GM23248 (cell line): Measurements from ENCODE around the gene WFIKKN1. TPM values are rescaled to one million over a fixed set of nuclear protein-coding genes. Genes with fewer than 3 reads are reported as not detected.

Source experiments
- DNase-seq: peaks from one replicate; pipeline ENCODE4 v3.0.0-alpha.2; 2015
- H2AFZ ChIP-seq: fragments of 200-600 bp; sonication (generic); 2 replicates; pipeline ENCODE4 v1.6.1; 2016; ENCODE audit warnings: antibody characterized with exemption
- H3F3A ChIP-seq: fragments of 200-600 bp; sonication (generic); 2 replicates; pipeline ENCODE4 v1.6.1; 2016; ENCODE audit warnings: mild to moderate bottlenecking, antibody characterized with exemption, mixed run types; ENCODE audit not compliant: insufficient read depth
- H3K27ac ChIP-seq: fragments of 200-600 bp; sonication (generic); 2 replicates; pipeline ENCODE4 v1.5.1; 2016; ENCODE audit warnings: mild to moderate bottlenecking
- H3K27me3 ChIP-seq: fragments of 200-600 bp; sonication (generic); replicated peaks from 2 replicates; pipeline ENCODE4 v1.6.1; 2016; ENCODE audit warnings: mild to moderate bottlenecking; ENCODE audit not compliant: insufficient read depth
- H3K36me3 ChIP-seq: fragments of 200-600 bp; sonication (generic); 2 replicates; pipeline ENCODE4 v1.6.1; 2016; ENCODE audit warnings: low read depth, mild to moderate bottlenecking
- H3K4me1 ChIP-seq: fragments of 200-600 bp; sonication (generic); 2 replicates; pipeline ENCODE4 v1.6.1; 2016; ENCODE audit warnings: mild to moderate bottlenecking; ENCODE audit not compliant: insufficient read depth
- H3K4me2 ChIP-seq: fragments of 200-600 bp; sonication (generic); one replicate; pipeline ENCODE4 v1.6.1; 2016; ENCODE audit warnings: mild to moderate bottlenecking; ENCODE audit not compliant: unreplicated experiment
- H3K4me3 ChIP-seq: fragments of 200-600 bp; sonication (generic); 2 replicates; pipeline ENCODE4 v1.5.1; 2016; ENCODE audit warnings: mild to moderate bottlenecking
- H3K79me2 ChIP-seq: fragments of 200-600 bp; sonication (generic); 2 replicates; pipeline ENCODE4 v1.6.1; 2016; ENCODE audit warnings: mild to moderate bottlenecking; ENCODE audit not compliant: insufficient read depth
- H3K9ac ChIP-seq: fragments of 200-600 bp; sonication (generic); 2 replicates; pipeline ENCODE4 v1.6.1; 2016; ENCODE audit warnings: mild to moderate bottlenecking
- H3K9me2 ChIP-seq: fragments of 200-600 bp; sonication (generic); 2 replicates; pipeline ENCODE4 v1.6.1; 2016; ENCODE audit warnings: mixed run types, mild to moderate bottlenecking, moderate library complexity; ENCODE audit not compliant: insufficient read depth
- H3K9me3 ChIP-seq: fragments of 200-600 bp; sonication (generic); one replicate; pipeline ENCODE4 v1.6.1; 2017; ENCODE audit warnings: low read depth
- H4K20me1 ChIP-seq: fragments of 200-600 bp; sonication (generic); 2 replicates; pipeline ENCODE4 v1.6.0; 2016; ENCODE audit not compliant: insufficient read depth
- EZH2 ChIP-seq: fragments of 200-600 bp; sonication (generic); IDR thresholded peaks from 2 replicates; pipeline ENCODE4 v1.6.1; 2018; ENCODE audit warnings: antibody characterized with exemption, mild to moderate bottlenecking; ENCODE audit not compliant: insufficient read depth, poor library complexity, severe bottlenecking
- EZH2phosphoT487 ChIP-seq: fragments of 200-600 bp; sonication (generic); IDR thresholded peaks from 2 replicates; pipeline ENCODE4 v1.6.1; 2018; ENCODE audit warnings: antibody characterized with exemption, moderate library complexity, mild to moderate bottlenecking, low read depth; ENCODE audit not compliant: insufficient read depth
- WGBS, 2 experiments: methylation state at CpG; one replicate each; pipeline ENCODE4 v1.1.6; 2015 to 2017; ENCODE audit warnings: low lambda C conversion rate in 2 of 2, low coverage in 1 of 2; ENCODE audit errors: missing lambda C conversion rate in 2 of 2; 5-methylcytosine and 5-hydroxymethylcytosine counted together
- in situ Hi-C: fragments of 300-500 bp; cut with MboI; formaldehyde crosslinking; loops from 2 replicates; pipeline ENCODE4 v1.15.0; 2020
- polyA plus RNA-seq: library from polyadenylated mRNA; unstranded; fragments of >200 nt; fragmentation: Nextera tagmentation; extraction: Ambion mirVana; gene quantifications from 2 replicates; pipeline ENCODE4 v1.2.1, GENCODE V29; 2016
- total RNA-seq: library from RNA; depleted of rRNA; stranded (reverse); fragments of >200 nt; shearing (Covaris generic); gene quantifications from 2 replicates; pipeline ENCODE4 v1.2.3, GENCODE V29; 2014

The WFIKKN1 gene
- total and polyA plus RNA-seq, 2 experiments from 2014 or later: not detected

DNA sequence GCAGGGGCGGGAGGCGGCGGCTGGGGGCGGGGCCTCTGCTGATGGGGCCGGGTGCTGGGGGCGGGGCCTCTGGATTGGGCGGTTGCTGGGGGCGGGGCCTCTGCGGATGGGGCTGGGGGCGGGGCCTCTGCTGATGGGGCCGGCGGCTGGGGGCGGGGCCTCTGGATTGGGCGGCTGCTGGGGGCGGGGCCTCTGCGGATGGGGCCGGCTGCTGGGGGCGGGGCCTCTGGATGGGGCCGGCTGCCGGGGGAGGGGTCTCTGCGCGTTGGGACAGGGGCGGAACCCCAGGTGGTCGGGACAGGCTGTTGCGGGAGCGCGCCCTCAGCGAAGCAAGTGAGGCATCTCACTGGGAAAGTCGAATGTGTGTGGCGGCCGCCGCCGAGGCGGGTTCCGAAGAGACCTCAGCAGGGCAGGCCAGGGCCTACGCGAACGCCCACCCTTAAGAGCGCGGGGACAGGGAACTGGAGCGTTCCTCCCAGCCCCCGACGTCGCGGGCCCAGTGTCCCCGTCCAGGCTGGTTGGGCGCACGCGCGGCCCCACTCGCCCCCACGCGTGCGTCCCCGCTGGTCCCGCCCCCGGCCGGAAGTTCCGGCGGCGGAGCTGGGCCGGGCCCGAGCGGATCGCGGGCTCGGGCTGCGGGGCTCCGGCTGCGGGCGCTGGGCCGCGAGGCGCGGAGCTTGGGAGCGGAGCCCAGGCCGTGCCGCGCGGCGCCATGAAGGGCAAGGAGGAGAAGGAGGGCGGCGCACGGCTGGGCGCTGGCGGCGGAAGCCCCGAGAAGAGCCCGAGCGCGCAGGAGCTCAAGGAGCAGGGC is 49.2 kb downstream of the WFIKKN1 start, which contains the start of gene STUB1:
TSS of gene STUB1 (plus strand) at position 597 of the 811 bp plus-strand sequence. CDS start at position 713, 116 bp downstream.
- Histone ChIP-seq H3K4me2 (peak within 1 kb of the TSS; percentile 94), H3F3A (peaks cover 15% of the 10 kb centered on the region; the same call in 1 of the 2 replicates), H3K9me2 (no peaks in the 10 kb centered on the region), H3K36me3 (peaks cover 11% of the 10 kb centered on the region; the same call in 1 of the 2 replicates), H3K4me1 (peaks cover 15% of the 10 kb centered on the region), H3K27ac (peak within 1 kb of the TSS; percentile 63), H3K27me3 (no peaks in the 10 kb centered on the region), H4K20me1 (no peaks in the 10 kb centered on the region), H3K9me3 (no peaks in the 10 kb centered on the region), H3K4me3 (peak within 1 kb of the TSS; percentile 77), H3K79me2 (peaks cover 32% of the 10 kb centered on the region), H3K9ac (peak within 1 kb of the TSS; percentile 85), H2AFZ (peak within 1 kb of the TSS; percentile 84)
- DNase-seq: peak; percentile 93
- in situ Hi-C loops: no loop called here
- TF ChIP-seq EZH2phosphoT487: no peak
- no peak for TF ChIP-seq EZH2
- WGBS, 2 experiments: 2 to 3% methylated on average over 36 to 59 of the region's 91 CpGs

DNA sequence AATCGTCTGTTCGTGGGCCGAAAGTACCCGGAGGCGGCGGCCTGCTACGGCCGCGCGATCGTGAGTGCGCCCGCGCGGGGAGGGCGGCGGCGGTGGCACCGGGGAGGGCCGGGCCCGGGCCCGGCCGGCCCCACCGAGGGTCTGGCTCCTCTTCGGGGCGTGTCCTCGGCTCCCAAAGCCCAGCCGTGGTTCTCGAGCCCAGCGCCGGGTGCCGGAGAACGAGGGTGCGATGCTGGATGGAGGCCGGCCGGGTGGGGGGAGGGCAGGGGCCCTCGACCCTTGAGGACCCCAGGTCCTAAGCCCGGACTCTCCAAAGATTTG is 49.8 kb downstream of the WFIKKN1 start:
- H3K36me3 ChIP-seq: peaks cover 11% of the 10 kb centered on the region; the same call in 1 of the 2 replicates
- in situ Hi-C loops: no loop called here
- peaks cover 15% of the 10 kb centered on the region for H3K4me1 ChIP-seq
- peak overlapping the region; percentile 94 for H3K4me2 ChIP-seq
- 0 to 1% methylated on average over 29 to 32 of the region's 38 CpGs for WGBS, 2 experiments
- H3K79me2 ChIP-seq: peaks cover 34% of the 10 kb centered on the region
- no peaks in the 10 kb centered on the region for H3K9me2 ChIP-seq
- peak overlapping the region; percentile 77 for H3K4me3 ChIP-seq
- DNase-seq: no peak
- H3K27me3 ChIP-seq: no peaks in the 10 kb centered on the region
- 0 out of 2 replicates have a peak overlapping the region, but pooled peaks have one; percentile 62 for H2AFZ ChIP-seq
- H4K20me1 ChIP-seq: no peaks in the 10 kb centered on the region
- H3F3A ChIP-seq: peaks cover 15% of the 10 kb centered on the region; the same call in 1 of the 2 replicates
- peak overlapping the region; percentile 85 for H3K9ac ChIP-seq
- TF ChIP-seq EZH2: no peak
- no peak for TF ChIP-seq EZH2phosphoT487
- no peaks in the 10 kb centered on the region for H3K9me3 ChIP-seq
- peak overlapping the region; percentile 63 for H3K27ac ChIP-seq

DNA sequence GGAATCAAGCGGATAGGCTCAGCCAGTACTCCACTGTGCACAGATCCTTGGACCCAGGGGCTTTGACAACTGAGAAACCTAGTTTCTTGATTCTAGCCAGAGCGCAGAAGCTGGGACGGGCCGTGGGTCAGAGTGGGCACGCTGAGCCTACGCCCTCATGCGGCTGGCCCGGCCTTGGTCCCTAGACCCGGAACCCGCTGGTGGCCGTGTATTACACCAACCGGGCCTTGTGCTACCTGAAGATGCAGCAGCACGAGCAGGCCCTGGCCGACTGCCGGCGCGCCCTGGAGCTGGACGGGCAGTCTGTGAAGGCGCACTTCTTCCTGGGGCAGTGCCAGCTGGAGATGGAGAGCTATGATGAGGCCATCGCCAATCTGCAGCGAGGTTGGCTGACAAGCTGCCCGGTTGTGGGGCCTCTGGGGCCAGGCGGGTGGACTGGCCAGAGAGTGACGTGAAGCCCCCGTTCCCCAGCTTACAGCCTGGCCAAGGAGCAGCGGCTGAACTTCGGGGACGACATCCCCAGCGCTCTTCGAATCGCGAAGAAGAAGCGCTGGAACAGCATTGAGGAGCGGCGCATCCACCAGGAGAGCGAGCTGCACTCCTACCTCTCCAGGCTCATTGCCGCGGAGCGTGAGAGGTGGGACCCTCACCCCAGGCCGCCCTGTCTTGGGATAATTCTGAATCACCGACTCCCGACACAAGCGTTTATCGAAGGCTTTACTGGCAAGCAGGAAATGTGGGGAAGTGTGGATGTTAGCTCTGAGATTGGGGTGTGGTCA is 50.4 kb downstream of the WFIKKN1 start:
- in situ Hi-C loops: no loop called here
- Histone ChIP-seq H3K27ac (peak overlapping the region; percentile 63), H2AFZ (no peak overlapping the region), H3K4me1 (peaks cover 15% of the 10 kb centered on the region), H3F3A (peaks cover 15% of the 10 kb centered on the region; the same call in 1 of the 2 replicates), H3K4me3 (peak overlapping the region; percentile 77), H3K9me3 (no peaks in the 10 kb centered on the region), H3K9ac (peak overlapping the region; percentile 85), H3K9me2 (no peaks in the 10 kb centered on the region), H4K20me1 (no peaks in the 10 kb centered on the region), H3K36me3 (peaks cover 11% of the 10 kb centered on the region; the same call in 1 of the 2 replicates), H3K27me3 (no peaks in the 10 kb centered on the region), H3K79me2 (peaks cover 40% of the 10 kb centered on the region), H3K4me2 (peak overlapping the region; percentile 94)
- no peak for TF ChIP-seq EZH2
- TF ChIP-seq EZH2phosphoT487: no peak
- 42 to 44% methylated on average over 43 to 44 of the region's 44 CpGs for WGBS, 2 experiments
- DNase-seq: peak; percentile 88

GRCh38 chr16:681746-682427 is 51.1 kb downstream of the WFIKKN1 start:
- Histone ChIP-seq H3K9me2 (no peaks in the 10 kb centered on the region), H3K9ac (peak overlapping the region; percentile 85), H2AFZ (no peak overlapping the region), H3K4me1 (peaks cover 15% of the 10 kb centered on the region), H3F3A (peaks cover 15% of the 10 kb centered on the region; the same call in 1 of the 2 replicates), H3K36me3 (peaks cover 11% of the 10 kb centered on the region; the same call in 1 of the 2 replicates), H3K4me3 (peak overlapping the region; percentile 77), H3K9me3 (no peaks in the 10 kb centered on the region), H3K27ac (peak overlapping the region; percentile 63; the same call in 1 of the 2 replicates), H3K79me2 (peaks cover 45% of the 10 kb centered on the region), H3K27me3 (no peaks in the 10 kb centered on the region), H3K4me2 (peak overlapping the region; percentile 94), H4K20me1 (no peaks in the 10 kb centered on the region)
- DNase-seq: no peak
- WGBS, 2 experiments: 68 to 74% methylated on average over 28 of the region's 28 CpGs
- in situ Hi-C loops: no loop called here
- TF ChIP-seq EZH2phosphoT487: no peak
- TF ChIP-seq EZH2: no peak
